Neural cell (in vitro differentiated cells): Measurements from ENCODE around the gene PKP2.

Experiments used
- CTCF ChIP-seq: fragments of 450-650 bp; IDR thresholded peaks from 2 replicates; pipeline ENCODE4 v1.5.1; 2014; ENCODE audit warnings: antibody characterized with exemption, mild to moderate bottlenecking, moderate library complexity; ENCODE audit not compliant: poor library complexity, severe bottlenecking
- EZH2 ChIP-seq: fragments of 200-600, 300-800 bp; shearing (Covaris generic), sonication (generic); IDR thresholded peaks from 2 replicates; pipeline ENCODE4 v1.6.1; 2014; ENCODE audit warnings: antibody characterized with exemption, low read length, borderline replicate concordance, mild to moderate bottlenecking; ENCODE audit not compliant: insufficient read depth, poor library complexity, severe bottlenecking
- POLR2AphosphoS5 ChIP-seq: IDR thresholded peaks from 2 replicates; pipeline ENCODE4 v1.6.1; 2012
- REST ChIP-seq: IDR thresholded peaks from 2 replicates; pipeline ENCODE4 v1.6.1; 2012; ENCODE audit warnings: borderline replicate concordance
- SMC3 ChIP-seq: fragments of 450-650 bp; conservative IDR thresholded peaks from 2 replicates; pipeline ENCODE4 v1.6.1; 2014; ENCODE audit warnings: antibody characterized with exemption, mild to moderate bottlenecking, moderate library complexity; ENCODE audit not compliant: poor library complexity
- TAF1 ChIP-seq: IDR thresholded peaks from 2 replicates; pipeline ENCODE4 v1.6.1; 2012; ENCODE audit warnings: low read depth

GRCh38 chr12:32761716-32762115 lies 134.9 kb downstream of the PKP2 start:
- no peak for TF ChIP-seq SMC3
- no peak for TF ChIP-seq CTCF
- TF ChIP-seq EZH2 = no peak
- no peak for TF ChIP-seq POLR2AphosphoS5
- no peak for TF ChIP-seq TAF1
- no peak for TF ChIP-seq REST
